Adrenal gland (tissue), 5 donors: Measurements from ENCODE around the gene SETD3.

ENCODE experiments used
- CTCF ChIP-seq, 6 experiments: fragments of 450-650 bp in 4 of 6; fragments of 200-600 bp in 2 of 6; sonication (generic) in 1 of 6; IDR thresholded peaks; 1 replicate in 5 of 6; 2 replicates in 1 of 6; pipeline versions ENCODE4 v1.5.1 to v1.8.0; 2016 to 2021; ENCODE audit warnings: antibody characterized with exemption in 6 of 6, mild to moderate bottlenecking in 2 of 6, moderate library complexity in 1 of 6
- POLR2A ChIP-seq, 2 donors: fragments of 450-650 bp; IDR thresholded peaks; one replicate each; pipeline ENCODE4 v1.6.1; 2017; ENCODE audit warnings: antibody characterized with exemption in 2 of 2, mild to moderate bottlenecking in 2 of 2, moderate library complexity in 1 of 2
- donor health status: DM: no; HTN: no; CAD: no.

GRCh38 chr14:99397698-99398097 lies 83.0 kb downstream of the SETD3 start:
- TF ChIP-seq POLR2A (IDR thresholded peaks at IDR 0.05) (no peak), CTCF (IDR thresholded peaks at IDR 0.05) (no peak)
